GM19193 (cell line): ENCODE measurements around the gene NTRK2.

Source experiments
- POLR2A ChIP-seq: IDR thresholded peaks from 4 replicates; pipeline ENCODE4 v1.6.1; 2011; ENCODE audit not compliant: insufficient read depth, insufficient read length; ENCODE audit errors: extremely low read depth

The NTRK2 gene

GRCh38 chr9:84975926-84976325 lies 306.4 kb downstream of the NTRK2 start:
- TF ChIP-seq POLR2A: no peak

- TF ChIP-seq POLR2A: no peak
Measured at GRCh38 chr9:84978661-84979060, 309.1 kb downstream of the NTRK2 start.

GRCh38 chr9:84983749-84984148 lies 314.2 kb downstream of the NTRK2 start:
- no peak for TF ChIP-seq POLR2A

GRCh38 chr9:84988621-84989020 lies 319.1 kb downstream of the NTRK2 start:
- no peak for TF ChIP-seq POLR2A

- TF ChIP-seq POLR2A: no peak
Measured at GRCh38 chr9:84990416-84990815, 320.9 kb downstream of the NTRK2 start.

GRCh38 chr9:84990850-84991513 lies 321.5 kb downstream of the NTRK2 start:
- TF ChIP-seq POLR2A: no peak

GRCh38 chr9:84991514-84991870 lies 322.0 kb downstream of the NTRK2 start:
- TF ChIP-seq POLR2A: no peak

- no peak for TF ChIP-seq POLR2A
Measured at GRCh38 chr9:84992381-84992780, 322.9 kb downstream of the NTRK2 start.

- no peak for TF ChIP-seq POLR2A
Measured at GRCh38 chr9:84993105-84993504, 323.6 kb downstream of the NTRK2 start.

- TF ChIP-seq POLR2A: no peak
Measured at GRCh38 chr9:84996029-84996428, 326.5 kb downstream of the NTRK2 start.

GRCh38 chr9:84996716-84997115 lies 327.2 kb downstream of the NTRK2 start:
- TF ChIP-seq POLR2A: no peak

- no peak for TF ChIP-seq POLR2A
Measured at GRCh38 chr9:84997472-84997871, 327.9 kb downstream of the NTRK2 start.

- TF ChIP-seq POLR2A: no peak
Measured at GRCh38 chr9:84998639-84999038, 329.1 kb downstream of the NTRK2 start.

GRCh38 chr9:84999788-85000187 lies 330.3 kb downstream of the NTRK2 start:
- no peak for TF ChIP-seq POLR2A

- TF ChIP-seq POLR2A: no peak
Measured at GRCh38 chr9:85001925-85002324, 332.4 kb downstream of the NTRK2 start.

GRCh38 chr9:85004818-85005413 lies 335.4 kb downstream of the NTRK2 start:
- no peak for TF ChIP-seq POLR2A

GRCh38 chr9:85007748-85008147 lies 338.2 kb downstream of the NTRK2 start:
- TF ChIP-seq POLR2A: no peak

GRCh38 chr9:85008215-85008614 lies 338.7 kb downstream of the NTRK2 start:
- TF ChIP-seq POLR2A: no peak

- TF ChIP-seq POLR2A: no peak
Measured at GRCh38 chr9:85009251-85009650, 339.7 kb downstream of the NTRK2 start.
